HCT116 (cell line): Measurements from ENCODE around the gene INTS14. TPM values are rescaled to one million over a fixed set of nuclear protein-coding genes. Genes with fewer than 3 reads are reported as not detected.

Experiments
- ATAC-seq: fragments of 200-7000 bp; cut with Tn5 transposase; 2 replicates; pipeline ENCODE4 v1.9.1; 2020; ENCODE audit warnings: mild to moderate bottlenecking, moderate library complexity
- BruUV-seq: library from RNA; stranded (reverse); fragments of 400-500 nt; replicated peaks from 2 replicates; lab custom pipeline; 2021; lab: Mats Ljungman, UMichigan
- CTCF ChIA-PET: fragments of 300-600 bp; sonication (Branson Sonifier 250); formaldehyde crosslinking; loops from one replicate; lab custom pipeline; 2021; ENCODE audit warnings: antibody characterized with exemption; lab: Charles Lee
- POLR2A ChIA-PET: fragments of 300-600, 350-600 bp; sonication (Branson Sonifier 250); formaldehyde crosslinking; loops from one replicate; lab custom pipeline; 2021; ENCODE audit warnings: antibody characterized with exemption; lab: Charles Lee
- RAD21 ChIA-PET, 2 experiments: fragments of 300-600 bp; sonication (Branson Sonifier 250); formaldehyde crosslinking; loops; one replicate each; lab custom pipeline; 2023; ENCODE audit warnings: low total read pairs in 2 of 2; ENCODE audit not compliant: uncharacterized antibody in 2 of 2, unreplicated experiment in 2 of 2, low non-redundant PET in 1 of 2; lab: Charles Lee
- DNase-seq: peaks from one replicate; pipeline ENCODE4 v3.0.0-alpha.2; 2010; ENCODE audit warnings: low read depth, low spot score
- H2AFZ ChIP-seq: fragments of 200-600 bp; shearing (Covaris generic), sonication (generic); 2 replicates; pipeline ENCODE4 v1.6.1; 2017; ENCODE audit warnings: low read depth, mixed run types, mixed read lengths, antibody characterized with exemption, low read length; ENCODE audit not compliant: poor library complexity, severe bottlenecking
- H3K27ac ChIP-seq: 2 replicates; pipeline ENCODE4 v1.5.1; 2012; ENCODE audit warnings: low read depth, low read length
- H3K27me3 ChIP-seq: fragments of 200-600 bp; sonication (generic); 2 replicates; pipeline ENCODE4 v1.6.1; 2016; ENCODE audit warnings: mixed run types, low read length, mixed read lengths; ENCODE audit not compliant: insufficient read depth
- H3K36me3 ChIP-seq, 2 experiments: fragments of 200-500 bp in 1 of 2; fragments of 200-600 bp in 1 of 2; sonication (Bioruptor generic) in 1 of 2; sonication (generic) in 1 of 2; 2 replicates each; pipeline versions ENCODE4 v1.5.1 to v1.6.1; 2014 to 2016; ENCODE audit warnings: low read length in 2 of 2, inconsistent platforms in 1 of 2, mixed read lengths in 1 of 2, mixed run types in 1 of 2; ENCODE audit not compliant: insufficient read depth in 2 of 2, control insufficient read depth in 1 of 2
- H3K4me1 ChIP-seq, 2 experiments: fragments of 200-600 bp in 1 of 2; sonication (generic) in 1 of 2; 2 replicates each; pipeline versions ENCODE4 v1.5.1 to v1.6.1; 2012 to 2017; ENCODE audit warnings: low read length in 2 of 2, inconsistent platforms in 1 of 2, mild to moderate bottlenecking in 1 of 2, mixed read lengths in 1 of 2, mixed run types in 1 of 2, moderate library complexity in 1 of 2; ENCODE audit not compliant: insufficient read depth in 2 of 2, control insufficient read depth in 1 of 2
- H3K4me2 ChIP-seq: fragments of 200-600 bp; sonication (generic); 2 replicates; pipeline ENCODE4 v1.6.1; 2017; ENCODE audit warnings: mixed run types, low read length, mixed read lengths
- H3K4me3 ChIP-seq, 2 experiments: fragments of 200-600 bp in 1 of 2; sonication (generic) in 1 of 2; replicated peaks in 1 of 2; 2 replicates each; pipeline ENCODE4 v1.5.1; 2011 to 2016; ENCODE audit warnings: low read length in 2 of 2, control low read depth in 1 of 2, low read depth in 1 of 2, mild to moderate bottlenecking in 1 of 2, mixed read lengths in 1 of 2, mixed run types in 1 of 2
- H3K79me2 ChIP-seq: fragments of 200-600 bp; sonication (generic); 2 replicates; pipeline ENCODE4 v1.6.1; 2017; ENCODE audit warnings: mild to moderate bottlenecking, mixed run types, low read length, moderate library complexity, mixed read lengths; ENCODE audit not compliant: insufficient read depth
- H3K9ac ChIP-seq: fragments of 200-600 bp; sonication (generic); 2 replicates; pipeline ENCODE4 v1.6.1; 2016; ENCODE audit warnings: low read length, mixed read lengths
- H3K9me2 ChIP-seq: fragments of 200-600 bp; sonication (generic), shearing (Covaris generic); 2 replicates; pipeline ENCODE4 v1.6.1; 2017; ENCODE audit warnings: mixed run types, mild to moderate bottlenecking, moderate library complexity; ENCODE audit not compliant: insufficient read depth
- H3K9me3 ChIP-seq, 2 experiments: fragments of 200-500 bp in 1 of 2; fragments of 200-600 bp in 1 of 2; sonication (Bioruptor generic) in 1 of 2; sonication (generic) in 1 of 2; 2 replicates each; pipeline ENCODE4 v1.6.1; 2014 to 2017; ENCODE audit warnings: low read length in 2 of 2, mixed read lengths in 2 of 2, inconsistent platforms in 1 of 2, low read depth in 1 of 2, mild to moderate bottlenecking in 1 of 2, mixed run types in 1 of 2, moderate library complexity in 1 of 2; ENCODE audit not compliant: control insufficient read depth in 1 of 2, insufficient read depth in 1 of 2
- H4K20me1 ChIP-seq: fragments of 200-600 bp; sonication (generic), shearing (Covaris generic); 2 replicates; pipeline ENCODE4 v1.6.1; 2017; ENCODE audit warnings: mixed run types, mild to moderate bottlenecking, moderate library complexity; ENCODE audit not compliant: insufficient read depth
- CBX3 ChIP-seq: IDR thresholded peaks from 2 replicates; pipeline ENCODE4 v1.6.1; 2012; ENCODE audit warnings: low read depth
- CEBPB ChIP-seq: IDR thresholded peaks from 2 replicates; pipeline ENCODE4 v1.6.1; 2012; ENCODE audit warnings: low read depth
- EGR1 ChIP-seq: IDR thresholded peaks from 2 replicates; pipeline ENCODE4 v1.6.1; 2012; ENCODE audit warnings: low read depth
- ELF1 ChIP-seq: IDR thresholded peaks from 2 replicates; pipeline ENCODE4 v1.6.1; 2012; ENCODE audit warnings: low read depth, borderline replicate concordance
- EZH2phosphoT487 ChIP-seq: fragments of 200-600 bp; IDR thresholded peaks from 2 replicates; pipeline ENCODE4 v1.6.1; 2018; ENCODE audit warnings: antibody characterized with exemption, borderline replicate concordance
- JUND ChIP-seq: IDR thresholded peaks from 2 replicates; pipeline ENCODE4 v1.6.1; 2012
- POLR2A ChIP-seq: IDR thresholded peaks from 2 replicates; pipeline ENCODE4 v1.7.0; 2011; ENCODE audit warnings: borderline replicate concordance; ENCODE audit not compliant: insufficient read depth, insufficient read length; ENCODE audit errors: extremely low read depth
- POLR2AphosphoS5 ChIP-seq: IDR thresholded peaks from 2 replicates; pipeline ENCODE4 v1.6.1; 2011; ENCODE audit warnings: mild to moderate bottlenecking, low read depth, low read length, moderate library complexity
- RAD21 ChIP-seq: IDR thresholded peaks from 2 replicates; pipeline ENCODE4 v1.6.1; 2012; ENCODE audit warnings: low read depth, mild to moderate bottlenecking
- TCF7L2 ChIP-seq: IDR thresholded peaks from 2 replicates; pipeline ENCODE4 v1.7.0; 2011; ENCODE audit warnings: borderline replicate concordance, inconsistent platforms; ENCODE audit not compliant: insufficient read depth, insufficient read length; ENCODE audit errors: extremely low read depth
- ZFX ChIP-seq: fragments of 450-650 bp; IDR thresholded peaks from 2 replicates; pipeline ENCODE4 v1.6.1; 2017
- ZNF274 ChIP-seq: fragments of 200-500 bp; sonication (Bioruptor generic); IDR thresholded peaks from 2 replicates; pipeline ENCODE4 v1.6.1; 2014; ENCODE audit warnings: mild to moderate bottlenecking, low read depth, low read length, inconsistent platforms
- intact Hi-C: fragments of 100-400 bp; cut with micrococcal nuclease; formaldehyde crosslinking; loops from 2 replicates; pipeline ENCODE4 v1.10.0; 2022
- total RNA-seq: library from RNA; stranded (reverse); gene quantifications from one replicate; pipeline ENCODE4 v1.2.1, GENCODE V29; 2021; ENCODE audit not compliant: unreplicated experiment
- TF ChIP-seq, protein P1 (sequence below): IDR thresholded peaks from 2 replicates; pipeline ENCODE4 v1.6.1; 2012
- TF ChIP-seq, protein P2 (sequence below): IDR thresholded peaks from 2 replicates; pipeline ENCODE4 v1.6.1; 2011; ENCODE audit warnings: mild to moderate bottlenecking, low read length, moderate library complexity; ENCODE audit not compliant: insufficient replicate concordance; ENCODE audit errors: extremely low read depth
- TF ChIP-seq, protein P3 (sequence below): IDR thresholded peaks from 2 replicates; pipeline ENCODE4 v1.6.1; 2012; ENCODE audit warnings: low read depth

Gene INTS14
- total RNA-seq, 1 experiment from 2014 or later = 50.1 TPM

DNA sequence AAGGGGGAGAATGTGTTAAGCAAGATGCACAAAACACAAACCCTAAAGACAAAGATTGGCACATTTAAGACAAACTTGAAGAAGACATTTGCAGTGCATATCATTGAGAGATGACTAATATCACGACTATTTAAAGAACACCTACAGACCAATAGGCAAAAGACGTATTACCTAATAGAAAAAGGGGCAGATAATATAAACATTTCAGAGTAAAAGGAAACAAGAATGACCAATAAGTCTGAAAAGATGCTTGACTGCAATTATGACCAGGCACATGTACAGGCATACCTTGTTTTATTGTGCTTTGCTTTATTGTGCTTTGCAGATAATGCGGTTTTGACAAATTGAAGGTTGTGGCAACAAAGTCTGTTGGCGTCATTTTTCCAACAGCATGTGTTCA lies 75.7 kb downstream of the INTS14 start:
- Histone ChIP-seq H3K4me2 (no peak overlapping the region), H4K20me1 (peaks cover 16% of the 10 kb centered on the region; the same call in 1 of the 2 replicates), H3K27ac (no peak overlapping the region), H3K36me3 (0 out of 4 replicates have a peak, but pooled peaks cover 0 to 2% of the 10 kb centered on the region in 2 experiments), H3K4me3 (no peak overlapping the region), H3K27me3 (no peaks in the 10 kb centered on the region), H3K9me2 (no peaks in the 10 kb centered on the region), H2AFZ (no peak overlapping the region), H3K4me1 (peaks cover 11 to 26% of the 10 kb centered on the region in 2 experiments; a peak in 3 of 4 replicates), H3K9me3 (no peaks in the 10 kb centered on the region), H3K9ac (no peak overlapping the region), H3K79me2 (peaks cover 97% of the 10 kb centered on the region)
- intact Hi-C loops = no loop called here
- ChIA-PET CTCF (no interaction called here), RAD21 (no interaction called here), POLR2A (no interaction called here)
- no peak for ATAC-seq
- DNase-seq = no peak
- TF ChIP-seq ZNF274 (no peak), POLR2AphosphoS5 (no peak), EZH2phosphoT487 (no peak)
- BruUV-seq = no TSS peak

DNA sequence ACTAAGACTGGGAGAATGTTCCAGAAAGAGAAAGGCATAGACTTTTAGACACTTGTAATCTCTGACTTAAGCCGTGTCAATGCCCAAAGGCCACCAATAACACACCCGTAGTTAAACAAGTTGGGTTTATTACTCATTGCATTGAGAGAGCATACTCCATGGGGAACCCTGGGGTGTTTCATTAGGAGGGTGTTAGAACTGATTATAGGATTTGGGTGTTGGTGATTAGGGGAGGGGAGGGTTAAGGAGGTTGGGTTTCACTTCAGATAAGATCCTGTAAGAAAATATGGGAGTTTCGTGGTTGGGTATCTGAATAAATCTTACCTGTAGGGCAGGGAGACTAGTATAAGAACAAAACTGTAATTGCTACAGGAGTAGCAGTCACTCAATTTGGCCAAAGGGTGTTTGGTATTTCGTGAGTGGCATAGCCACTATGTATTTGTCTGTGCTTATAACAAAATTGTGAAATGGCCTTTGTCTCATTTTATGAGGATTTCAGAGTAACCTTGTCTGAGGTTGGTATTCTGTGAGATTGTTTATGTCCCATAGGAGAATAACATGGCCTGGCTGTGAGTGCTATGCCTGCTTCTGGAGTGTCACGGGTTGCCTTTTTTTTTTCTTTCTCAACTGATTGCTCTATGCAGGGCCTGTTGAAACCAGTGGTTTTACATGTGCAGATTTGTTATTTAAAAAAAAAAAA lies 77.7 kb downstream of the INTS14 start:
- RAD21 ChIA-PET = no interaction called here
- CTCF ChIA-PET = no interaction called here
- POLR2A ChIA-PET = no interaction called here
- peaks cover 78% of the 10 kb centered on the region for H3K79me2 ChIP-seq
- no peak for ATAC-seq
- no peak overlapping the region for H3K27ac ChIP-seq
- no peak overlapping the region for H2AFZ ChIP-seq
- H3K4me1 ChIP-seq = peaks cover 16 to 32% of the 10 kb centered on the region in 2 experiments; a peak in 3 of 4 replicates
- intact Hi-C loops = no loop called here
- H3K36me3 ChIP-seq = 0 out of 4 replicates have a peak, but pooled peaks cover 0 to 2% of the 10 kb centered on the region in 2 experiments
- H3K9ac ChIP-seq = no peak overlapping the region
- TSS peak; percentile 24 for BruUV-seq
- peak overlapping the region; percentile 0; the same call in 1 of the 2 replicates for H3K4me2 ChIP-seq
- H3K9me3 ChIP-seq = no peaks in the 10 kb centered on the region
- H3K4me3 ChIP-seq = no peak overlapping the region
- no peaks in the 10 kb centered on the region for H3K9me2 ChIP-seq
- peaks cover 10% of the 10 kb centered on the region; the same call in 1 of the 2 replicates for H4K20me1 ChIP-seq
- DNase-seq = no peak
- no peaks in the 10 kb centered on the region for H3K27me3 ChIP-seq
- no peak for TF ChIP-seq CBX3
- no peak for TF ChIP-seq TCF7L2
- TF ChIP-seq, protein P1, sequence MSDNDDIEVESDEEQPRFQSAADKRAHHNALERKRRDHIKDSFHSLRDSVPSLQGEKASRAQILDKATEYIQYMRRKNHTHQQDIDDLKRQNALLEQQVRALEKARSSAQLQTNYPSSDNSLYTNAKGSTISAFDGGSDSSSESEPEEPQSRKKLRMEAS = no peak
- TF ChIP-seq, protein P2, sequence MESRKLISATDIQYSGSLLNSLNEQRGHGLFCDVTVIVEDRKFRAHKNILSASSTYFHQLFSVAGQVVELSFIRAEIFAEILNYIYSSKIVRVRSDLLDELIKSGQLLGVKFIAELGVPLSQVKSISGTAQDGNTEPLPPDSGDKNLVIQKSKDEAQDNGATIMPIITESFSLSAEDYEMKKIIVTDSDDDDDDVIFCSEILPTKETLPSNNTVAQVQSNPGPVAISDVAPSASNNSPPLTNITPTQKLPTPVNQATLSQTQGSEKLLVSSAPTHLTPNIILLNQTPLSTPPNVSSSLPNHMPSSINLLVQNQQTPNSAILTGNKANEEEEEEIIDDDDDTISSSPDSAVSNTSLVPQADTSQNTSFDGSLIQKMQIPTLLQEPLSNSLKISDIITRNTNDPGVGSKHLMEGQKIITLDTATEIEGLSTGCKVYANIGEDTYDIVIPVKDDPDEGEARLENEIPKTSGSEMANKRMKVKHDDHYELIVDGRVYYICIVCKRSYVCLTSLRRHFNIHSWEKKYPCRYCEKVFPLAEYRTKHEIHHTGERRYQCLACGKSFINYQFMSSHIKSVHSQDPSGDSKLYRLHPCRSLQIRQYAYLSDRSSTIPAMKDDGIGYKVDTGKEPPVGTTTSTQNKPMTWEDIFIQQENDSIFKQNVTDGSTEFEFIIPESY = no peak
- no peak for TF ChIP-seq JUND
- no peak for TF ChIP-seq CEBPB
- TF ChIP-seq EGR1 = no peak
- no peak for TF ChIP-seq RAD21
- no peak for TF ChIP-seq POLR2A
- TF ChIP-seq ELF1 = no peak
- TF ChIP-seq, protein P3, sequence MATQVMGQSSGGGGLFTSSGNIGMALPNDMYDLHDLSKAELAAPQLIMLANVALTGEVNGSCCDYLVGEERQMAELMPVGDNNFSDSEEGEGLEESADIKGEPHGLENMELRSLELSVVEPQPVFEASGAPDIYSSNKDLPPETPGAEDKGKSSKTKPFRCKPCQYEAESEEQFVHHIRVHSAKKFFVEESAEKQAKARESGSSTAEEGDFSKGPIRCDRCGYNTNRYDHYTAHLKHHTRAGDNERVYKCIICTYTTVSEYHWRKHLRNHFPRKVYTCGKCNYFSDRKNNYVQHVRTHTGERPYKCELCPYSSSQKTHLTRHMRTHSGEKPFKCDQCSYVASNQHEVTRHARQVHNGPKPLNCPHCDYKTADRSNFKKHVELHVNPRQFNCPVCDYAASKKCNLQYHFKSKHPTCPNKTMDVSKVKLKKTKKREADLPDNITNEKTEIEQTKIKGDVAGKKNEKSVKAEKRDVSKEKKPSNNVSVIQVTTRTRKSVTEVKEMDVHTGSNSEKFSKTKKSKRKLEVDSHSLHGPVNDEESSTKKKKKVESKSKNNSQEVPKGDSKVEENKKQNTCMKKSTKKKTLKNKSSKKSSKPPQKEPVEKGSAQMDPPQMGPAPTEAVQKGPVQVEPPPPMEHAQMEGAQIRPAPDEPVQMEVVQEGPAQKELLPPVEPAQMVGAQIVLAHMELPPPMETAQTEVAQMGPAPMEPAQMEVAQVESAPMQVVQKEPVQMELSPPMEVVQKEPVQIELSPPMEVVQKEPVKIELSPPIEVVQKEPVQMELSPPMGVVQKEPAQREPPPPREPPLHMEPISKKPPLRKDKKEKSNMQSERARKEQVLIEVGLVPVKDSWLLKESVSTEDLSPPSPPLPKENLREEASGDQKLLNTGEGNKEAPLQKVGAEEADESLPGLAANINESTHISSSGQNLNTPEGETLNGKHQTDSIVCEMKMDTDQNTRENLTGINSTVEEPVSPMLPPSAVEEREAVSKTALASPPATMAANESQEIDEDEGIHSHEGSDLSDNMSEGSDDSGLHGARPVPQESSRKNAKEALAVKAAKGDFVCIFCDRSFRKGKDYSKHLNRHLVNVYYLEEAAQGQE = no peak
- no peak for TF ChIP-seq ZFX
- TF ChIP-seq ZNF274 = no peak
